HG02623 (cell line): ENCODE data around the gene TRPC4AP.
A peak's percentile ranks its signal among the peaks of the same experiment; 100 is the strongest.
"Not testable (repeated sequence)": the region's sequence is repeated elsewhere in the genome, so short reads cannot be mapped to it uniquely, and the experiment has no call there.

Experiments
- ATAC-seq: cut with Tn5 transposase; IDR thresholded peaks from one replicate; pipeline ENCODE4 v1.9.1; 2021; ENCODE audit warnings: moderate library complexity; ENCODE audit not compliant: unreplicated experiment

The TRPC4AP gene, protein sequence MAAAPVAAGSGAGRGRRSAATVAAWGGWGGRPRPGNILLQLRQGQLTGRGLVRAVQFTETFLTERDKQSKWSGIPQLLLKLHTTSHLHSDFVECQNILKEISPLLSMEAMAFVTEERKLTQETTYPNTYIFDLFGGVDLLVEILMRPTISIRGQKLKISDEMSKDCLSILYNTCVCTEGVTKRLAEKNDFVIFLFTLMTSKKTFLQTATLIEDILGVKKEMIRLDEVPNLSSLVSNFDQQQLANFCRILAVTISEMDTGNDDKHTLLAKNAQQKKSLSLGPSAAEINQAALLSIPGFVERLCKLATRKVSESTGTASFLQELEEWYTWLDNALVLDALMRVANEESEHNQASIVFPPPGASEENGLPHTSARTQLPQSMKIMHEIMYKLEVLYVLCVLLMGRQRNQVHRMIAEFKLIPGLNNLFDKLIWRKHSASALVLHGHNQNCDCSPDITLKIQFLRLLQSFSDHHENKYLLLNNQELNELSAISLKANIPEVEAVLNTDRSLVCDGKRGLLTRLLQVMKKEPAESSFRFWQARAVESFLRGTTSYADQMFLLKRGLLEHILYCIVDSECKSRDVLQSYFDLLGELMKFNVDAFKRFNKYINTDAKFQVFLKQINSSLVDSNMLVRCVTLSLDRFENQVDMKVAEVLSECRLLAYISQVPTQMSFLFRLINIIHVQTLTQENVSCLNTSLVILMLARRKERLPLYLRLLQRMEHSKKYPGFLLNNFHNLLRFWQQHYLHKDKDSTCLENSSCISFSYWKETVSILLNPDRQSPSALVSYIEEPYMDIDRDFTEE

DNA sequence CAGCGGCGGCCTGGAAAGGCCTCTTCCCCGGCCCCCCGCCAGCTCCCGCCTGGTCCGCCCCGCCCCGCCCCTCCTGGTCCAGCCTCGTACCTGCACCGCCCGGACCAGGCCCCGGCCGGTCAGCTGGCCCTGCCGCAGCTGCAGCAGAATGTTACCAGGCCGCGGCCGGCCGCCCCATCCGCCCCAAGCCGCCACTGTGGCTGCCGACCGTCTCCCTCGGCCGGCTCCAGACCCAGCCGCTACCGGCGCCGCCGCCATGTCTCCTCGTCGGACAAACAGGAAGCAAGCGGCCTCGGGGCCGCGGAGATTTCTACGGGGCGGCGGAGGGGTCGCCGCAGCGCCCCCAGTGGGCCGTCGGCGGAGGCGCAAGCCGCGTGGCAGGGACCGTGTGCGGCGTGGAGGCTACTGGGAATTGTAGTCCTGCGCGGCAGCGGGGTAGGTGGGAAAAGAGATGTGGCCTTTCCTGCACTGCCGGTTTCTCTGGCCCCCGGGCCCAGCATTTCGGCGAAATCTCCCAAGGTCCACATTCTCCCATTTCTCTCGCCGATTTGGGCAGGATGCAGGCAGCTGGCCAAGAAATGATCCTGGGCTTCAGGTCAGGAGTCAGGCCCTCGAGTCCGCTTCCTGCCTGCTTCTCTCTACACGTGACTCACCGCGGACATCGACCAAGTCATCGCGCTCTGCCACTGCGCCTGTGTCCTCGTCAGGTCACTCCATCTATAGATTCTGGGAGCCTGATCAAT is at the start of gene TRPC4AP:
TSS of gene TRPC4AP (minus strand) at position 284 of the 743 bp plus-strand sequence. CDS start at position 258, 26 bp downstream.
- ATAC-seq, result peak; percentile 94

DNA sequence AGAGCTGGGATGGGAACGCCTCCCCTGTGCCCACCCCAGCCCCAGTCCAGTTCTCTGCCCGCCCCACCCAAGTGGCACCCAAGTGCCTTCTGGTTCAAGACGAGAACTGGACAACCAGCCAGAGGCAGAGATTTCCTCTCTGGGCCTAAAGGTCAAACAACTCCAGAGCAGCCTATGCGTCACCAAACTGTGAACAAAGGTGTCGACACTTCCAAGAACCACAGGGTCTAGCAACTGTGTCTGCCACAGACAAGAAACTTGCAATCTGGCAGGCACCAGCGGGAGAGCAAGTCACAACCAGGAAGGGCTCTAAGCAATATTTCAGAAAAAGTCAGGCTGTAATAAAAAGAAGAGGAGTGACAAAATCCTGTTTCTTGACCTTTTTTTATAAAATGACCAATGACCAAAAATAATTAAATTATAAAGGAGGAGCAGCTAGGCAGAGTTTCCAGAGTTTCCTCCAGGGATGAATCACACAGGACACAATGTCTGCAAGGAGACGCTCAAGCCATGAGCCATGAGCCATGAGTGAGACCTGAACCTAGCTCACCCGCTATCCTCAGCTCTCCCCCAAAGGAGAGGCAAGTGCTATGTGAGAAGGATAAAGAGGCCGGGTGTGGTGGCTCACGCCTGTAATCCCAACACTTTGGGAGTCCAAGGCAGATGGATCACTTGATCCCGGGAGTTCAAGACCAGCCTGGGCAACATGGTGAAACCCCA is 43.4 kb upstream of the TRPC4AP start:
- ATAC-seq, result no peak

DNA sequence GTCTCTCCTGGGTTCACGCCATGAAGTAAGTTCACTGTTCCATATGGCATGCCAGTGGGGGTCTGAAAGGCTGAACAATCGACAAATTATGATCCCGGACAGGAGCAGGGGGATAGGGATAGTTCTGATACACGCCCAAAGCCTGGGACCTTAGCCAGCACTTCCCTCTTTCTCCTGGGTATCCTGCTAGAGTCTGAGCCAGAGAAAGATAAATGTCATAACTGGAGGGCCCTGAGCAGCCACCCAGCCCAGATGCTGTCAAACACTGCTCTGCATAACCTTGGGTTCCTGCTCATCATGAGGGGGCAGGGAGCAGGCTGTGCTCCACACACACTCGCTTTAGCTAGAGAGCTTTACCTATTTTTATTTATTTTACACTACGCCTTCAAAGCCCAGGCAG is 42.3 kb upstream of the TRPC4AP start:
- ATAC-seq, result no peak

DNA sequence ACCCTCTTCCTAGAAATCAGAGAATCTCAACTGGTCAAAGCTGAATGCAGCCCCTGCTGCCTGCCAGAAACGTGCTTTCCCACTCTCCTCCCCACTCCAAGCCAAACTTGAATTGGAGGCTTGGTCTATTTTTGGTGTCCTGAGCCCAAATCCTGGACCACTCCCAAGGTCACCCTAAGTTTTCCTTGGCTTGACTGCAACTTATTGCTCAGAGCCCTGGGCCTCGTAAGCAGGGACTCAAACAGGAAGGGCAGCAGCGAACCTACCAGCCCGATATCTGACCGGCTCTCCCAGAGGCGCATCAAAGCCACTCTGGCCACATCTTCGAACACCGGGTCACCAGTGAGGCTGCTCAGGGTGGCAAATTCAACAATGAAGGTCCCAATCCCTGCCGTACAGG is 41.9 kb upstream of the TRPC4AP start:
- no peak for ATAC-seq

DNA sequence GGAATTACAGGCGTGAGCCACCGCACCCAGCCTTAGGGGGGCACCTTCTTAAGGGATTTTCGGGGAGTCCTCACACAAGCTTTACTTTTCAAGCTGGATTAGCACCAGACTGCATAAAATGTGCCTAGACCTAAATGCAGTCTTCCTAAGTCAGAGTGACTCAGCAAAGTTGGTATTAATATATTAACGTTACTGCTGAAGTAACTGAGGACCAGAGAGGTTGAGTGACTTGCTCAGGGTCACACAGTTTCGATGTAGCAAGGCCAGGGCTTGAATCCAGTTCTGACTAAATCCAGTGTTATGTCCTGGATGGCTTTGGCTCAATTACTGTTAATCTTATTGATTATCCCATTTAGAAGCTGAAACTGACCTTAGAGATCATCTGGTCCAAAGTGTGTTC is 41.1 kb upstream of the TRPC4AP start:
- ATAC-seq, result no peak

DNA sequence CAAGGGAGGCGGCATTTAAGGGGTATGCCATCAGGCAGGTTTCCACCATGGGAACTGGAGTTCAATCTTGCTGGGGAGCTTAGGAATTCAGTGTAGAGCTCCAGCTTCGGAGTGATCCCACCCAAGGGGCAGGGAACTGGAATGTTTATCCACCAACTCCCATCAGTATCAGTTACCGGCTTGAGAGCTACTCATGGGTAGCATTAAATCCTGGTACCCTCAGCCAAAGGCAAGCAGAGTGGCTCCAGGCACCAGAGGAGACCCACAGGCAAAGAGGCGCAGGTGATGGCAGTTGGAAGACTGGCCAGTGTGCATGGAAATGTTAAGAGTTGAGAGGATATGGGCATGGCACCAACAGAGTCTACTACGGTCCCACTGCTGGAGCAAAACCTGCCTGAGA is 40.4 kb upstream of the TRPC4AP start:
- ATAC-seq, result no peak

DNA sequence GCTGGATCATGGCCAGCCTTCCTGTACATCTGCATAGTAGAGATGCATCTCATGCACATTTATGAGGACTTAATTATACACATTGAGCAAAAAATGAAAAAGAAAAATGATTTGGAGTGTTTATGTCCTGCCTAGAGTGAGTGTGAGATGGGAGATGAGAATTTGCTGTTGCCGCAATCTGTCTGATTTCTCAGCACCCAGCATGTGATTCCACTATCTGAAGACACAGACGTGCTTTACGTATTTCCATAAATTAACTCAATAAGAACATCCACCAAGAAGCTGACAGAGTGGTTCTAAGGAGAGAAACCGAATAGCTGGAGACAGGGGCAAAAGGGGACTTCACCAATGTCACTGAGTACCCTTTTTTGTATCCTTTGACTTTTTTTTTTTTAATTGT is 39.3 kb upstream of the TRPC4AP start:
- ATAC-seq, result no peak

DNA sequence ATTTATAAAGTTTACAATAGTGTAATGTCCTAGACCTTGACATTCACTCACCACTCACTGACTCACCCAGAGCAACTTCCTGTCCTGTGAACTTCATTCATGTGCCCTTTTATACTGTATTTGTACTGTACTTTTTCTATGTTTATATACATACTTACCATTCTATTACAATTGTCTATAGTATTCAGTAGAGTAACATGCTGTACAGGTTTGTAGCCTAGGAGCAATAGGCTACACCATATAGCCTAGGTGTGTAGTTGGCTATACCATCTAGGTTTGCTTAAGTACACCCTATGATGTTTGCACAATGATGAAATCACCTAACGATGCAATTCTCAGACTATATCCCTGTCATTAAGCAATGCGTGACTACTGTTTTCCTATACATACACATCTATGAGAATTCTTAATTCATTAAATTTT is 37.1 kb upstream of the TRPC4AP start:
- no peak for ATAC-seq

DNA sequence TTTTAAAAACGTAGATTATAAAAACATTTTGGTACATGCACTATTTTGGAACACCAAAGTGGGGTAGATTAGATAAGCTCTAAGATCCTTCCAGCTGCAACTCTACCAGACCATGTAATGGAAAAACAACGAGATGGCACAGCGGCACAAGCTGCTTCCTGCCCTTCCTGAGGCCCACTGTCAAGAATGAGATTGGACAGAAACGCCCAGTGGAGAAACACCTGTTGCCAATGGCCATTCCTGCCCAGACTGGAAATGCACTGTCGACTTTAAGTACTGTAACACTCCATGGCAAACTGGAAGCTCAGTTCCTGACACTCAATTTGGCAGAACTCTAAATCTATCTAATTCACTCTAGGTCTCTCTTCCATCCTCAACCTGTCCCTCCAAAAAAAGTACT is 33.1 kb upstream of the TRPC4AP start:
- ATAC-seq, result no peak

DNA sequence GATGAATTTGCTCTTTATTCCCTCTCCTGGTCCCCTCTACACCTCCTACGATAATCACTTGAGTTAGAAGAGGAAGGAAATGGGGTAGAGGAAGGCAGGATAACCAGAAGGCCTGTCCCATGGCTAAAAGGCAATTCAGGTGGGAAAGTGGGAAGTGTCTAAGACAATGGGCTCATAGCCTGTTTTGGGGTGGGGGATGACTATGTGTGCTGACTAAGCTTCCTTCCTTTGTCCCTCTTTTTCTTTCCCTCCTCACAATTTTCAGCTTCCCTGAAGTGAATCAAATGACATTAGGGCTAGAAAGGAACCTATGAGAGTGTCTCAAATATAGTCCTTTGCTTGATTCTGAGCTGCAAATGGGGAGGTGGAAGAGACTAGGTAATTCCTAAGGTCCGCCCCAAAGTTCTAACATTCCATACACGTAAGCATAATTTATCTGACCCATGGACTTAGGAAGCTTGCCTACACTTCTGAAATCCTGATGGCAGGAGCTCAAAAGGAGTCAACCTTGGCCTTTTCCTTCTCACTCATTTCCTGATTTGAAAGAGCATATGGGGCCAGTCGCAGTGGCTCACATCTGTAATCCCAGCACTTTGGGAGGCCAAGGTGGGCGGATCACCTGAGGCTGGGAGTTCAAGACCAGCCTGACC is 30.3 kb upstream of the TRPC4AP start:
- no peak for ATAC-seq

DNA sequence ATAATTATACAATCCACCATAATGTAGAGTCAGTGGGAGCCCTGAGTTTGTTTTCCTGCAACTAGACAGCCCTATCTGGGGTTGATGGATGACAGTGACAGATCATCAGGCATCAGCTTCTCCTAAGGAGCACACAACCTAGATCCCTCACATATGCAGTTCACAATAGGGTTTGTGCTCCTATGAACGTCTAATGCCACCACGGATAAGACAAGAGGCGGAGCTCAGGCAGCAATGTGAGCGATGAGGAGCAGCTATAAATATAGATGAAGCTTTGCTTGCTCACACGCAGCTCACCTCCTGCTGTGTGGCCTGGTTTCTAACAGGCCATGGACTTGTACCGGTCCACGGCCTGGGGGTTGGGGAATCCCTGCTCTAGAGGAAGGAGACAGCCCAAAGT is 28.6 kb upstream of the TRPC4AP start:
- no peak for ATAC-seq

DNA sequence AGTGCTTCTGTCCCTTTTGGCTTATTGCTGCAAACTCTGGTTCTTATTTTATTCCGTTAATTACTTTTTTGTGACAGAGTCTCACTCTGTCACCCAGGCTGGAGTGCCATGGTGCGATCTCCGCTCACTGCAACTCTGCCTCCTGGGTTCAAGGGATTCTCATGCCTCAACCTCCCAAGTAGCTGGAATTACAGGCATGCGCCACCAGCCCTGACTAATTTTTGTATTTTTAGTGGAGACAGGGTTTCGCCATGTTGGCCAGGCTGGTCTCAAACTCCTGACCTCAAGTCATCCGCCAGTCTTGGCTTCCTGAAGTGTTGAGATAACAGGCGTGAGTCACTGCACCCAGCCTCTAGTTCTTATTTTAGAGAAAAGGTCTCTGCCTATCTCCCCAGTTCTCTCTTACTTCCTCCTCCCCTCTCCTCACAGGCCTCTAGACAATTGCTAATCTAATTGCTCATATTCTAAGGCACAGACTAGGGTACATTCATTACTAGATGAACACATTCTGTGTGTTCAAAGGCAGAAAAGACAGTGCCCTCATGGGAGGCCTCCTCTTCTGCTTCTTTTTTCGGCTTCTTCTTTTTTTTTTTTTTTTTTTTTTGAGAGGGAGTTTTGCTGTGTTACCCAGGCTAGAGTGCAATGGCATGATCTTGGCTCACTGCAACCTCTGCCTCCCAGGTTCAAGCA is 27.6 kb upstream of the TRPC4AP start:
- ATAC-seq, result no peak

DNA sequence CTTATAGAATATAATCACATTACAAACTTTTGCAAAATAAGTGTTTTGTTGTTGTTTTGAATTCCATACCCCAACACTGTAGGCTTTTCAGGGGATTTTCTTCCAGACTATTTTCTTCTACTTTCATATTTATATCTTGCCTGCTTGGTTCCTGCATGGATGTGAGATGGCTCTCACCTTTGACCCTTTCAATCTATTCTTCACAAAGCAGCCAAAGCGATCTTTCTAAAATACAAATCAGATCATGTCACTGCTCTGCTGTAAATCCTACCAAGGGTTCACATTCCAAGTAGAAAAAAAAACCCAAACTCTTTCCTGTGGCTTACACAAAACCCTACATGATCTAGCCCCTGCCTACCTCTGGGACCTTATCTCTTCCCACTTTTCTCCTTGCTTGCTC is 25.0 kb upstream of the TRPC4AP start:
- ATAC-seq, result no peak

DNA sequence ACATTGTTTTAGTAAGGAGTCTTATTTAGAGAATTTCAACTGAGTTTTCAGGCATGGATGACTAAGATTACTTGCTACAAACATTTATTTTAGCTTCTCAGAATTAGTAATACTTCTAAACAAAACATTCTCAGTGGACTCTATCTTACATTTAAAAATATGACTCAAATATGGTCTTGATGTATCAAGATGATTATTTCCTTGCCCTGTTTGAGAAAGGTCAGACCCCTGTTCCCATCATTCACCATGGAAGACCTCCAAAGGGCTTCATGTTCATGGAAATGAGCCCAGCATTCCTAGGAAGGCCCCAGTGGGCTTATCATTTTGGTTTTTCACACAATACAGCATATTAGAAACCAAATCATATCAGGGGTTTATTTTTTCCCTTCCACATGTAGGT is 24.6 kb upstream of the TRPC4AP start:
- no peak for ATAC-seq

DNA sequence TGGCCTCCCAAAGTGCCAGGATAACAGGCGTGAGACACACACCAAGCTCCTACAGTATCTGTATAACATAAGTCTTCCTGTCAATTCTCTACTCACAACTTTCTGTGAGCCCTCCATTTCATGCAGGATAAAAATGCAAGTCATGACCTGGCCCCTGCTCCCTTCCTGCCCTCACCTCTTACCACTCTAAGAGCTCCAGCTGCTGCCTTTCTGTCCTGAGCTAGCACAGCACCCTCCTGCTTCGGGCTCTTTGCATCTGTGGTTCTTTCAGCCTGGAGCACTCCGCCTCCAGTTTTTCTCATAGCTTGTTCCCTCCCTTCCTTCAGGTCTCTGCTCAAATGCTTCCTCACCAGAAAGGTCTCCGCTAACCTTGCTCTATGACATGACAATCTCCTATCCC is 23.7 kb upstream of the TRPC4AP start:
- no peak for ATAC-seq

DNA sequence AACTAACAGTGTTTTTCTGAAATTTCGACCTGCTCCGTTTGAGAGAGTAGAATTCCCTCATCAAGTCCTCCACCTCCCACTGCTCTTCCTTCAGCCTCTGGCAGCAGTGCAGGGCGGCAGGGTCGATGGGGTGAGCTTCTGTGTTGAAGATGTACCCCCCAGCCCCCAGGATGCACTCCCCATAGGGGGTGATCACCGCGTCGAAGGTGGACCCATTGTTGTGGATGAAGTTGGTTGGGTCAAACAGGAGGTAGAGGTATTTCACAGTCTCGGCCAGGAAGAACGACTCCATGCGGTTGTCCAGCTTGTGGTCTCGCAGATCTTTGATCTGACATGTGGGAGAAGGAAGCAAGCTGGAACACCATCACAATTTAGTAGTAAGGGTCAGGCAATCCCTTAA is 23.0 kb upstream of the TRPC4AP start:
- no peak for ATAC-seq

DNA sequence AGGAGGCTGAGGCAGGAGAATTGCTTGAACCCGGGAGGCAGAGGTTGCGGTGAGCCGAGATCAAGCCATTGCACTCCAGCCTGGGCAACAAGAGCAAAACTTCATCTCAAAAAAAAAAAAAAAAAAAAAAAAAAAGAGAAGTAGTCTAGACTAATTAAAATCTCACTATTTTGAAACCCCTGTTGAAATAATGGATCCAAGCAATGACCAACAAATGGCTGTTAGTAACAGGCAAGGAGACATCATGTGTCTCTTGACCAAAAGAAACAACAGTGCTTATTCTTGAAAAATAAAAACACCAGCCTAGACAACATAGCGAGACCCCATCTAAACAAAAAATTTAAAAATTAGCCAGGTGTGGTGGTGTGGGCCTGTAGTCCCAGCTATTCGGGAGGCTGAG is 19.7 kb upstream of the TRPC4AP start:
- not testable (repeated sequence) for ATAC-seq

DNA sequence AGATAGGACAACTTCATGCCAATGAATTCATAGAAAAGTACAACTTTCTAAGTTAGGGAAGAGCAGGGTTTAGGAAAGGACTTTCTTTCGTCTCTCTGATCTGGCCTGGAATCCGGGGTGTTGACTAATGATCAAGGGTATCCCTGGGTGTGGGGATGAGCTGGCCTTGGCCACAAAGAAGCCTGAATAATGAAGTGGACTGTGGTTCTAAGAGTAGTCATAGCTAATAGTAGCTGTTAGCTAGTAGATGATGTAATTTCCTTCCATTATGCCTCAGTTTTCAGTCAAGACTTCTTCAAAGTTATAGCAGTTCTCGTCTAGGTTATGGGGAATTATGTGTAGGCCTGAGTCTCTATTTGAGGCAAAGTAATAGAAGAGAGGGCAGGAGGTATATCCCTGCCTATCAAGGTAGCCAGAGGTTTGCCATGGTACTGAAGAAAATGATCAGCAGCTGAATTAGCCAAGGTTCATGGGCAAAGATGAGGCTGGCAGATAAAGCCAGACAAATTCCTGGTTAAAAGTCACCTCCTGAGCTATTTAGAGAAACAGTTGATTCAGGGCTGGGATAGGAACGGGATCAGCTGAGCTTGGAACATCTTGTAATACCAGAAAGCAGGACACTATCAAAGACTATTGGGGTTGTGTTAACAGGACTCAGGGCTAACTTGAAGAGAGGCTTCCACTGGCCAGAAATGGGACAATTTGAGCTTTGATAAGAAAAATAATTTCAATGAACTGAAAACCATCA is 18.7 kb upstream of the TRPC4AP start:
- no peak for ATAC-seq

DNA sequence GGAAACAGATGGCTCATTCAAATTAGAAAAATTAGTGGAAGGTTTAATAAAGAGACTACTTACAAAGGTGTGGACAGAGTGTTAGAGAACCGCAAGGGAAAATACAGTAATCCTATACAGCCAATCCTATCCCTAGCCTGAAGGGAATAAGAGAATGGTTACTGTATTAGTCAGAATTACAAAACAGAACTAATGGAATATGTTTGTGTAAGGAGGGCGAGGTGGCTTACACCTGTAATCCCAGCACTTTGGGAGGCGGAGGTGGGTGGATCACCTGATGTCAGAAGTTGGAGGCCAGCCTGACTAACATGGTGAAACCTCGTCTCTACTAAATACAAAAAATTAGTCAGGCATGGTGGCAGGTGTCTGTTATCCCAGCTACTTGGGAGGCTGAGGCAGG is 16.3 kb upstream of the TRPC4AP start:
- ATAC-seq, result no peak
